Uterus (tissue), 4 donors: ENCODE measurements around the gene LIMS2. TPM values are rescaled to one million over a fixed set of nuclear protein-coding genes. Genes with fewer than 3 reads are reported as not detected.

ENCODE experiments used
- DNase-seq, 2 donors: peaks; one replicate each; pipeline ENCODE4 v3.0.0-alpha.2; 2019 to 2020
- H3K27ac ChIP-seq, 2 donors: fragments of 200-600 bp; sonication (generic); 1 replicate in 1 of 2; 2 replicates in 1 of 2; pipeline ENCODE4 v1.5.1; 2016 to 2018
- H3K27me3 ChIP-seq, 2 donors: fragments of 200-600 bp; sonication (generic); one replicate each; pipeline ENCODE4 v1.5.1; 2018 to 2019; ENCODE audit warnings: control low read depth in 1 of 2
- H3K36me3 ChIP-seq, 2 donors: fragments of 200-600 bp; sonication (generic); one replicate each; pipeline ENCODE4 v1.5.1; 2019; ENCODE audit warnings: control low read depth in 1 of 2
- H3K4me1 ChIP-seq, 2 donors: fragments of 200-600 bp; sonication (generic); one replicate each; pipeline ENCODE4 v1.5.1; 2018 to 2019; ENCODE audit warnings: control low read depth in 1 of 2
- H3K4me3 ChIP-seq, 2 donors: fragments of 200-600 bp; sonication (generic); 1 replicate in 1 of 2; 2 replicates in 1 of 2; pipeline ENCODE4 v1.5.1; 2018 to 2019; ENCODE audit warnings: mild to moderate bottlenecking in 1 of 2
- H3K9me3 ChIP-seq, 2 donors: fragments of 200-600 bp; sonication (generic); one replicate each; pipeline ENCODE4 v1.5.1; 2019; ENCODE audit warnings: control low read depth in 1 of 2
- CTCF ChIP-seq, 4 experiments: fragments of 200-600 bp in 2 of 4; fragments of 450-650 bp in 2 of 4; sonication (generic) in 2 of 4; IDR thresholded peaks; one replicate each; pipeline ENCODE4 v1.5.1; 2016 to 2019; ENCODE audit warnings: antibody characterized with exemption in 4 of 4, mild to moderate bottlenecking in 2 of 4, moderate library complexity in 1 of 4
- POLR2A ChIP-seq, 2 donors: fragments of 450-650 bp; IDR thresholded peaks; one replicate each; pipeline ENCODE4 v1.6.1; 2016; ENCODE audit warnings: antibody characterized with exemption in 2 of 2, mild to moderate bottlenecking in 1 of 2, moderate library complexity in 1 of 2
- intact Hi-C: fragments of 100-400 bp; cut with DNase I; formaldehyde crosslinking; loops from one replicate; pipeline ENCODE4 v1.15.1; 2023; ENCODE audit warnings: low total_unique reads
- total RNA-seq, 4 donors: library from RNA; depleted of rRNA in 3 of 4; stranded (reverse); fragments of >200 nt in 3 of 4; gene quantifications; one replicate each; pipeline versions ENCODE4 v1.1.0 to v1.2.4, GENCODE V29; 2014 to 2023
- donor health status: DM: yes; HTN: yes; CAD: no.

LIMS2 gene
- total RNA-seq, 4 donors from 2014 or later = 15.8 to 298 (median 66.2) TPM

GRCh38 chr2:127614246-127614645, 61.1 kb downstream of the LIMS2 start:
- intact Hi-C loops = no loop called here
- Histone ChIP-seq H3K27me3 (no peaks in the 10 kb centered on the region), H3K4me3 (no peak overlapping the region), H3K27ac (no peak overlapping the region), H3K9me3 (no peaks in the 10 kb centered on the region), H3K36me3 (no peaks in the 10 kb centered on the region), H3K4me1 (no peaks in the 10 kb centered on the region)
- no peak for DNase-seq
- TF ChIP-seq POLR2A (IDR thresholded peaks at IDR 0.05) (no peak), CTCF (IDR thresholded peaks at IDR 0.05) (no peak)

DNA sequence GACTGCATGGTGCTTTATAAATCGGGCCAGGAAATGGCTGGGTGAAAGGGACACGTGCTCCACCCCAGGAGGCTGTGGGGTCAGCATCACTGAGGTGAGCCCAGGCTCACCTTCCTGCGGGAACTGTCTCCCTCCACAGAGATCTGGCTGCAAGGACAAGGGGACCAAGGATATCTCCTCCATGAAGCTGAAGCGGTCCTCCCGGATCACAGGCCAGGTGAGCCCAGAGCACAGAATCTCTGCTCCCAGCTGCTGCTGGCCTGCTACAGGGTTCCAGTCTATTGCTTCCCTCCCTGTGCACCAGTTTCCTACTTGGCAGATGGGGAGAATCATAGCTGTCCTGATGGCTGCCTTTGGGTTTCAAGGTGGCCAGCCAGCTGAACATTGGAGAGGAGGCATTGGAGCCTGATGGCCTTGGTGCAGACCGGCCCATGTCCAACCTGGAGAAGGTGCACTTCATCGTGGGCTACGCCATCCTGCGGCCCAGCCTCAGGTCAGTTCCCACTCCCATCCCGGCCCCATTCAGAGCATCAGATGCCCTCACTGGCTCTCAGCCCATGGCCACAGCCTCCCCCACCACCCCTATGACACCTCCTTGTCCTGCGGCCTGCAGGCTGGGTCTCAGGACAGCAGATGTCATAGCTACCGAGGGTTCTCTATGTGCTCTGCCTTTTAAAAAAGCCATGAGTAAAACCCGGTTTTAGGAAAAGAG, 63.1 kb downstream of the LIMS2 start:
- intact Hi-C loops = no loop called here
- peak in 1 of 2 donors; percentile 11 for DNase-seq
- TF ChIP-seq CTCF (IDR thresholded peaks at IDR 0.05) = no peak
- TF ChIP-seq POLR2A (IDR thresholded peaks at IDR 0.05) = no peak

GRCh38 chr2:127611076-127611925, 64.0 kb downstream of the LIMS2 start:
- peak in 1 of 2 donors; percentile 7 for DNase-seq
- intact Hi-C loops = no loop called here

More for the DNA sequence above, 63.1 kb downstream of the LIMS2 start:
- H3K36me3 ChIP-seq = no peaks in the 10 kb centered on the region
- no peaks in the 10 kb centered on the region for H3K9me3 ChIP-seq
- H3K4me3 ChIP-seq = no peak overlapping the region
- no peaks in the 10 kb centered on the region for H3K27me3 ChIP-seq
- H3K4me1 ChIP-seq = no peaks in the 10 kb centered on the region
- H3K27ac ChIP-seq = no peak overlapping the region

DNA sequence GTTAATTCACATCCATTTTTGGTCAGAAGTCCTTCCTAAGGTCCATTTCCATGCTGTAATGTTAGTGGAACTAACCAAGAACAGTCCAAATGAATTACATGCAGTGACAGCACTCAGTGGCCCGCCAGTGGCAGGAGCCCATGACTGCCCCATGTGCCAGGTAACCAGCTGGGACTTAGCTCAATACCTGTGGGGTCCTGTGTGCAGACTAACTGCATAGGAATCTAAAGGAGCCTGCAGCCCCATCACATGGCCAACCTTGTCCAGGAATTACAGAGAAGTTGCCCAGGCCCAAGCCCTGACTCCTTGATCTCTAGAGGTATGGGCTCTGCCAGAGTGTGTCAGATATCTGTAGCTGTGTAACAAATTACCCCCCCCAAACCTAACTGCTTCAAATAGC, 64.8 kb downstream of the LIMS2 start:
- Histone ChIP-seq H3K9me3 (no peaks in the 10 kb centered on the region), H3K27ac (no peak overlapping the region), H3K4me3 (no peak overlapping the region), H3K36me3 (no peaks in the 10 kb centered on the region), H3K4me1 (no peaks in the 10 kb centered on the region), H3K27me3 (no peaks in the 10 kb centered on the region)
- TF ChIP-seq CTCF (IDR thresholded peaks at IDR 0.05) (no peak), POLR2A (IDR thresholded peaks at IDR 0.05) (no peak)
- peak in 1 of 2 donors; percentile 5 for DNase-seq
- intact Hi-C loops = no loop called here

More at GRCh38 chr2:127611076-127611925, 64.0 kb downstream of the LIMS2 start:
- Histone ChIP-seq H3K36me3 (no peaks in the 10 kb centered on the region), H3K27ac (no peak overlapping the region), H3K9me3 (no peaks in the 10 kb centered on the region), H3K4me3 (no peak overlapping the region), H3K27me3 (no peaks in the 10 kb centered on the region), H3K4me1 (no peaks in the 10 kb centered on the region)
- TF ChIP-seq CTCF (IDR thresholded peaks at IDR 0.05) (no peak), POLR2A (IDR thresholded peaks at IDR 0.05) (no peak)

DNA sequence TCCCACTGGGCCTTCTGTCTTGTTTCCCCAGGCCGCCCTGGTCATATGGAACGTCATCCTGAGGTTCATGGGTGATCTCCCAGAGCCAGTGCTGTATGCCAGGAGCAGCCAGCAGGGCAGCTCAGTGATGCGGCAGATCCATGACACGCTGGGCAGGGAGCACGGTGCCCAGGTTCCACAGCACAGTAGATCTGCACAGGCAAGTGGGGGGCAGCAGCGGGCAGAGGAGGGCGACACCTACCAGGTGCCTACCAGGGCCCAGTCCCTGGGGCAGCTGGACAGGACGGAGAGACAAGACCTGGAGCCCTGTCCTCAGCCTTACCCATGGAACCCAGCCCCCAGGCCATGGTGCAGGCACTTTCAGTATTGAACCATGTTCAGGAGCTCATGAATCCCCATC, 65.5 kb downstream of the LIMS2 start:
- intact Hi-C loops = no loop called here

More for the DNA sequence above, 65.5 kb downstream of the LIMS2 start:
- DNase-seq = no peak
- no peaks in the 10 kb centered on the region for H3K36me3 ChIP-seq
- no peak overlapping the region for H3K27ac ChIP-seq
- H3K27me3 ChIP-seq = no peaks in the 10 kb centered on the region
- TF ChIP-seq POLR2A (IDR thresholded peaks at IDR 0.05) (no peak), CTCF (IDR thresholded peaks at IDR 0.05) (no peak)
- no peaks in the 10 kb centered on the region for H3K9me3 ChIP-seq
- H3K4me1 ChIP-seq = no peaks in the 10 kb centered on the region
- H3K4me3 ChIP-seq = no peak overlapping the region
